HepG2 (cell line): ENCODE data around the gene SLC29A1. TPM values are rescaled to one million over a fixed set of nuclear protein-coding genes. Genes with fewer than 3 reads are reported as not detected.

ENCODE experiments used
- HHEX ChIP-seq: IDR thresholded peaks from 2 replicates; pipeline ENCODE4 v1.6.1; 2016; ENCODE audit warnings: control low read depth
- KLF15 ChIP-seq: sonication (generic); formaldehyde crosslinking; IDR thresholded peaks from 2 replicates; pipeline ENCODE4 v1.8.1; 2023; ENCODE audit warnings: borderline replicate concordance, mild to moderate bottlenecking, inconsistent platforms, missing genetic modification reagents, mixed read lengths
- LBX2 ChIP-seq: sonication (generic); formaldehyde crosslinking; IDR thresholded peaks from 2 replicates; pipeline ENCODE4 v1.5.0; 2020; ENCODE audit warnings: missing genetic modification reagents, mild to moderate bottlenecking, borderline replicate concordance
- MEF2D ChIP-seq: sonication (generic); formaldehyde crosslinking; IDR thresholded peaks from 2 replicates; pipeline ENCODE4 v1.5.1; 2020; ENCODE audit warnings: mild to moderate bottlenecking, missing genetic modification reagents
- MXD4 ChIP-seq: IDR thresholded peaks from 2 replicates; pipeline ENCODE4 v1.6.1; 2016; ENCODE audit warnings: mild to moderate bottlenecking, missing biosample characterization, missing genetic modification reagents
- NFIB ChIP-seq: sonication (generic); formaldehyde crosslinking; IDR thresholded peaks from 2 replicates; pipeline ENCODE4 v1.9.0; 2021; ENCODE audit warnings: missing genetic modification reagents, mild to moderate bottlenecking, borderline replicate concordance
- NONO ChIP-seq, 2 experiments: fragments of 450-650 bp in 1 of 2; sonication (generic) in 1 of 2; formaldehyde crosslinking in 1 of 2; IDR thresholded peaks in 1 of 2; conservative IDR thresholded peaks in 1 of 2; 2 replicates each; pipeline versions ENCODE4 v1.6.1 to v1.8.0; 2017 to 2022; ENCODE audit warnings: mild to moderate bottlenecking in 1 of 2, missing genetic modification reagents in 1 of 2, moderate library complexity in 1 of 2
- PAXIP1 ChIP-seq: sonication (generic); formaldehyde crosslinking; conservative IDR thresholded peaks from 2 replicates; pipeline ENCODE4 v1.4.0; 2020; ENCODE audit warnings: mild to moderate bottlenecking, missing genetic modification reagents, moderate library complexity
- PHB2 ChIP-seq: fragments of 450-650 bp; IDR thresholded peaks from 2 replicates; pipeline ENCODE4 v1.6.1; 2018; ENCODE audit not compliant: partially characterized antibody
- SKIL ChIP-seq: sonication (generic); formaldehyde crosslinking; IDR thresholded peaks from 2 replicates; pipeline ENCODE4 v1.8.0; 2022; ENCODE audit warnings: missing genetic modification reagents, mild to moderate bottlenecking, moderate library complexity, borderline replicate concordance
- TEAD3 ChIP-seq: optimal IDR thresholded peaks from 2 replicates; pipeline ENCODE3; 2016; ENCODE audit warnings: borderline replicate concordance
- TFDP2 ChIP-seq: sonication (generic); formaldehyde crosslinking; IDR thresholded peaks from 2 replicates; pipeline ENCODE4 v1.4.0; 2020; ENCODE audit warnings: missing genetic modification reagents
- TP53 ChIP-seq: sonication (generic); formaldehyde crosslinking; conservative IDR thresholded peaks from 2 replicates; pipeline ENCODE4 v1.4.0; 2020; ENCODE audit warnings: missing genetic modification reagents
- TRAFD1 ChIP-seq: sonication (generic); formaldehyde crosslinking; IDR thresholded peaks from 2 replicates; pipeline ENCODE4 v1.5.1; 2020; ENCODE audit warnings: missing genetic modification reagents, mild to moderate bottlenecking, borderline replicate concordance
- ZBTB42 ChIP-seq: sonication (generic); formaldehyde crosslinking; IDR thresholded peaks from 2 replicates; pipeline ENCODE4 v1.5.0; 2020; ENCODE audit warnings: mild to moderate bottlenecking, missing genetic modification reagents
- ZNF232 ChIP-seq: sonication (generic); formaldehyde crosslinking; IDR thresholded peaks from 2 replicates; pipeline ENCODE4 v1.4.0; 2020; ENCODE audit warnings: missing genetic modification reagents, borderline replicate concordance
- ZNF34 ChIP-seq: sonication (generic); formaldehyde crosslinking; IDR thresholded peaks from 2 replicates; pipeline ENCODE4 v1.4.0; 2020; ENCODE audit warnings: mild to moderate bottlenecking, missing genetic modification reagents, borderline replicate concordance
- ZNF549 ChIP-seq: sonication (generic); formaldehyde crosslinking; IDR thresholded peaks from 2 replicates; pipeline ENCODE4 v1.5.0; 2020; ENCODE audit warnings: missing genetic modification reagents
- ZNF557 ChIP-seq: sonication (generic); formaldehyde crosslinking; IDR thresholded peaks from 2 replicates; pipeline ENCODE4 v1.4.0; 2020; ENCODE audit warnings: missing genetic modification reagents
- ZNF644 ChIP-seq: IDR thresholded peaks from 2 replicates; pipeline ENCODE4 v1.6.1; 2016; ENCODE audit warnings: low read depth
- polyA plus RNA-seq, 8 experiments: library from polyadenylated mRNA; depleted of rRNA in 3 of 8; stranded (reverse) in 7 of 8; unstranded in 1 of 8; fragments of >200 nt; fragmentation: Illumina TruSeq in 4 of 8; extraction: Trizol in 4 of 8; gene quantifications; 2 replicates each; pipeline versions ENCODE4 v1.2.1 to v1.2.3, GENCODE V29; 2011 to 2016; ENCODE audit warnings: low read depth in 4 of 8, missing spikeins in 1 of 8, mixed read lengths in 1 of 8; ENCODE audit not compliant: insufficient read depth in 1 of 8
- total RNA-seq, 5 experiments: library from RNA; depleted of rRNA; stranded (reverse); fragments of >200 nt; fragmentation: Illumina TruSeq; extraction: Trizol; gene quantifications; 2 replicates each; pipeline ENCODE4 v1.2.3, GENCODE V29; 2016; ENCODE audit warnings: low read depth in 1 of 5

SLC29A1 gene
- total and polyA plus RNA-seq, 2 of the 13 experiments (the other 11 are each of a cell fraction or from before 2014, with no cell fraction given), result 43.2 to 106 TPM

GRCh38 chr6:44246663-44247337, 23.4 kb downstream of the SLC29A1 start, which contains the start of gene HSP90AB1 (continued):
- TF ChIP-seq PHB2 (no peak), PAXIP1 (CRISPR knock-in tag) (peak; percentile 59), NFIB (CRISPR knock-in tag) (no peak), MEF2D (CRISPR knock-in tag) (no peak), SKIL (CRISPR knock-in tag) (no peak), KLF15 (CRISPR knock-in tag) (0 out of 2 replicates have a peak, but pooled peaks have one; percentile 25), TEAD3 (CRISPR knock-in tag) (no peak), ZBTB42 (CRISPR knock-in tag) (0 out of 2 replicates have a peak, but pooled peaks have one; percentile 33), LBX2 (no peak), ZNF557 (CRISPR knock-in tag) (peak; percentile 98), TRAFD1 (no peak), ZNF232 (CRISPR knock-in tag) (peak; percentile 86; the same call in 1 of the 2 replicates), ZNF34 (CRISPR knock-in tag) (peak; percentile 56; the same call in 1 of the 2 replicates), TP53 (peak; percentile 85), NONO (IDR thresholded peaks at IDR 0.05) (no peak), NONO (CRISPR knock-in tag; conservative IDR thresholded peaks at IDR 0.05) (peak; percentile 64; the same call in 1 of the 2 replicates), ZNF549 (CRISPR knock-in tag) (no peak; the same call in 1 of the 2 replicates), TFDP2 (CRISPR knock-in tag) (no peak; the same call in none of the 2 replicates), ZNF644 (CRISPR knock-in tag) (no peak), MXD4 (peak; percentile 82; the same call in 1 of the 2 replicates), HHEX (CRISPR knock-in tag) (0 out of 2 replicates have a peak, but pooled peaks have one; percentile 30)
